SU-DHL-6 (cell line): Measurements from ENCODE around the gene USP17L18.
"Not testable (repeated sequence)": the region's sequence is repeated elsewhere in the genome, so short reads cannot be mapped to it uniquely, and the experiment has no call there.

Source experiments
- EZH2phosphoT487 ChIP-seq: fragments of 200-600 bp; sonication (generic), shearing (Covaris generic); conservative IDR thresholded peaks from 2 replicates; pipeline ENCODE4 v1.6.1; 2018; ENCODE audit warnings: mild to moderate bottlenecking, antibody characterized with exemption, low read length, moderate library complexity, mixed read lengths
- TF ChIP-seq, protein P1 (sequence below): fragments of 200-600 bp; sonication (generic); IDR thresholded peaks from one replicate; pipeline ENCODE4 v1.5.1; 2017; ENCODE audit warnings: antibody characterized with exemption, mild to moderate bottlenecking, low read length, moderate library complexity; ENCODE audit not compliant: insufficient read depth, poor library complexity, severe bottlenecking

GRCh38 chr4:9230249-9230648 is 18.2 kb upstream of the USP17L18 start:
- TF ChIP-seq, protein P1, sequence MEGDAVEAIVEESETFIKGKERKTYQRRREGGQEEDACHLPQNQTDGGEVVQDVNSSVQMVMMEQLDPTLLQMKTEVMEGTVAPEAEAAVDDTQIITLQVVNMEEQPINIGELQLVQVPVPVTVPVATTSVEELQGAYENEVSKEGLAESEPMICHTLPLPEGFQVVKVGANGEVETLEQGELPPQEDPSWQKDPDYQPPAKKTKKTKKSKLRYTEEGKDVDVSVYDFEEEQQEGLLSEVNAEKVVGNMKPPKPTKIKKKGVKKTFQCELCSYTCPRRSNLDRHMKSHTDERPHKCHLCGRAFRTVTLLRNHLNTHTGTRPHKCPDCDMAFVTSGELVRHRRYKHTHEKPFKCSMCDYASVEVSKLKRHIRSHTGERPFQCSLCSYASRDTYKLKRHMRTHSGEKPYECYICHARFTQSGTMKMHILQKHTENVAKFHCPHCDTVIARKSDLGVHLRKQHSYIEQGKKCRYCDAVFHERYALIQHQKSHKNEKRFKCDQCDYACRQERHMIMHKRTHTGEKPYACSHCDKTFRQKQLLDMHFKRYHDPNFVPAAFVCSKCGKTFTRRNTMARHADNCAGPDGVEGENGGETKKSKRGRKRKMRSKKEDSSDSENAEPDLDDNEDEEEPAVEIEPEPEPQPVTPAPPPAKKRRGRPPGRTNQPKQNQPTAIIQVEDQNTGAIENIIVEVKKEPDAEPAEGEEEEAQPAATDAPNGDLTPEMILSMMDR, result not testable (repeated sequence)
- not testable (repeated sequence) for TF ChIP-seq EZH2phosphoT487
